ENCODE data around the gene BCHE.

DNA sequence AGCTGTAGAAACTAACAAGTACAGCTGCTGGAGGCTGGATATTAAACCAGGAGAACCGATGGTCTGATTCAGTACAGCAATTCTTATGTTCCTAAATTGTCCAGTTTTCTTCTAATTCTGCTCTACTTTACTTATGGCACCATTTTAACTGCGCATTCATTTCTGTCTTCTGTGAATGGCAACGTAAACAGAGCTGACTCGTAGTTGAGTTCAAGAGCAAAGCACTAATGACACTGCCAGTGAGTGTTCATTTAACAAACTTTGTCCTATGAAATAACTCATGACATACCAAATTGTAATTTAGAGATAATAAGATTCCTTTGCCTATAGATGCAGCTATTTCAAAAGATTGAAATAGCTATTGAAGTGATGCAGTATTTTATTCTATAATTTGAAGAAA lies 48.7 kb downstream of the BCHE start:
- TF ChIP-seq CTCF (IDR thresholded peaks at IDR 0.05), result no peak
- TF ChIP-seq HMGXB4 (CRISPR knock-in tag; IDR thresholded peaks at IDR 0.05; ENCODE audit: borderline replicate concordance), result no peak
- TF ChIP-seq POLR2A (IDR thresholded peaks at IDR 0.05; ENCODE audit: low read length), result no peak
- no peak for TF ChIP-seq REST (IDR thresholded peaks at IDR 0.05)
- TF ChIP-seq CBX8 (IDR thresholded peaks at IDR 0.05), result no peak
- TF ChIP-seq RCOR1 (IDR thresholded peaks at IDR 0.05; ENCODE audit: low read depth, low read length), result no peak
- no peak for TF ChIP-seq RNF2 (IDR thresholded peaks at IDR 0.05; ENCODE audit: borderline replicate concordance, low read depth)
- no peak for TF ChIP-seq EP300 (IDR thresholded peaks at IDR 0.05)
